Measurements from ENCODE around the gene PIAS1.
"Not testable (repeated sequence)": the region's sequence is repeated elsewhere in the genome, so short reads cannot be mapped to it uniquely, and the experiment has no call there.

Gene PIAS1

DNA sequence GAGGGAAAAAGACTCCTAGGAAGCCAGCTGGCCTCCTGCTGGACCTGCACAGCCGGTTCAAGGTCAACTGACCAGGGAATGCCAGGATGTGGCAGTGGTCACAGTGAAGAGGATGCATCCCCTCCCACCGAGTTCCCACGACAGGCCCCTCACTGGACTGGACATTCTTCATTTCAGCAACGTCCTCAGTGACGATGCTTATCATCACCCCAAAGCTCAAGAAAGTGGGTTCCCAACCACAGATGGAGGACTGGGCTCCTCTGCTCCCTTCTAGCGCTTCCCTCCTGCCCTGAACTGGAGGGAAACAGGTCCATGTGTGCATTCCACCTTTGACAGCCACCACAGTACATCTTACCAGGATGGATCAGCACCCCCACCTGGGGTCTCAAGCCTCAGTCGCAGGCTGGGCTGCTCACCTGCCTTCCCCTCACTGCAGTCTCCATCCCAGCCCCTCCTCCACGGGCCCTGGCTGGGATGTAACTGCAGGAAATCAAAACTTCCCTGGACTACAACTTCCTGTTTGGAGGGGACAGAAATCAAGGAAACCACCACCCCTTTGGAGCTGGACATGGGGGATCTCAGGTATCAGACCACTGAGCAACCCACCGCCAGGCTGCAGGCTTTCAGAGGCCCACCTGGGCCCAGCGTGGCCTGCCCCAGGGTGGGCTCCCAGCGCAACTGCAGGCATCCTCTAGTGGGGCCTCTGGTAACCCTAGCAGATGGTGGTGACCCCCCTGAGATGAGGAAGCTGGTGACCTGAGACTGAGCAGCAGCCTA lies 143.7 kb downstream of the PIAS1 start:
- no peaks in the 10 kb centered on the region for H3K9me3 ChIP-seq (ENCODE audit: control insufficient read depth, insufficient read depth, low read length)
- no peaks in the 10 kb centered on the region for H3K36me3 ChIP-seq (ENCODE audit: insufficient read depth, low read length)
- H3K4me1 ChIP-seq (ENCODE audit: insufficient read depth, low read length) = peaks cover 11% of the 10 kb centered on the region
- no peak overlapping the region for H3K9ac ChIP-seq (ENCODE audit: low read depth, low read length)

DNA sequence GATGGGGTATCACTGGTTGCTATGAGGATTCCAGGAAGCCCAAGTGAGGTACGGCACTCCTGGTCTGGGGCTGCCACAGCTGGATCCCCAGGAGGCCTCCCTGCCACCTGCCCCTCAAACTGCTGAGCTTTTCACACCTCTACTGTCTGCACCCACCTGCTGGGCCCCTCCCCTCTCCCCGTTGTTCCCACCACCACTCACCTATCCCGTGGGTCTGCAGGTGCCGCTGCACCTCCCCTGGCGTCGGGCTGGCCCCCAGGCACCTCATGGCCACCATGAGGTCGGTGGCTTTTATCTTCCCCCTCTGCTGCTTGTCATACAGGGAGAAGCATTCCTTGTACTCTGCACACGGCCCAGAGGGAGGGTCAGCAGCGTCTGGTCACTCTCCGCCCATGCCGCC lies 145.2 kb downstream of the PIAS1 start:
- H3K9me3 ChIP-seq (ENCODE audit: control insufficient read depth, insufficient read depth, low read length) = no peaks in the 10 kb centered on the region
- H3K36me3 ChIP-seq (ENCODE audit: insufficient read depth, low read length) = no peaks in the 10 kb centered on the region
- H3K9ac ChIP-seq (ENCODE audit: low read depth, low read length) = no peak overlapping the region
- H3K4me1 ChIP-seq (ENCODE audit: insufficient read depth, low read length) = peaks cover 11% of the 10 kb centered on the region

DNA sequence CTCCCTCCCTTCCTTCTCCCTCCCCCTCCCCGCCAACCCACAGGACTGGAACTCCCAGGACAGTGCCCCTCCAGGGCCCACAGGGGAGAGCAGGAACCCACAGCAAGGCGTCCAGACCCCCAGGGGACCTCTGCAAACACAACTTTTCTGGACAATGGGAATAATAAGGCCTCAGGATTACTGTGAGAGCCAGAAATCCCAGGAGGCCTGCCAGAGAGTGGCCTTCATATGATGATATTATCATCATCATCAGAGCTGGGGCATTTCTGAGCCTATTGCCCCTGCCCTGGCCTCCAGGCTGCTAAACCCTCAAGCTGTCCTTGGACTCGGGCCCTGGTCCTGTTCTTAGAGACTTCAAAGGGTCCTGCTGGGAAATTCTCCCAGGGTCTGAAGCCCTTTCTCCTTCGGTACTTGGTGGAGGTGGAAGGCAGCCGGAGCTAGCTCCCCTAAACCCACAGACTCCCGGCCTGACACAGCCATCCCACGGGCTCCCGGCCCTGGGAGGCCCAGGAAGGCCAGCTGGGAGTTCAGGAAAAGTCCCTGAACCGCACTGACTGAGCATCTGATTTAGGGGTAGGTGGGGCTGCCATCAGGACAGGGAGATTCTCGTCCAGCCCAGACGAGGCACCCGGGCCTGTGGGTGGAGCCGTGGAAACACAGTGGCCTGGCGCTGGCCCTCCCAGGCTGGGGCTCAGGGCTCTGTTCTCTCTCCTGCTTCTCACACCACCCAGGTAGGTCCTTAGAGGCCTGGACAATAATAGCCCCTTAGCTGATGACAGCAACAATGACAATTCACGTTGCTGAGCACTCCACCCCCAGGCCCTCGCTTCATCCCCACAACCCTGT lies 146.1 kb downstream of the PIAS1 start:
- Histone ChIP-seq H3K9ac (ENCODE audit: low read depth, low read length) (no peak overlapping the region), H3K4me1 (ENCODE audit: insufficient read depth, low read length) (peaks cover 15% of the 10 kb centered on the region), H3K36me3 (ENCODE audit: insufficient read depth, low read length) (no peaks in the 10 kb centered on the region), H3K9me3 (ENCODE audit: control insufficient read depth, insufficient read depth, low read length) (no peaks in the 10 kb centered on the region)

DNA sequence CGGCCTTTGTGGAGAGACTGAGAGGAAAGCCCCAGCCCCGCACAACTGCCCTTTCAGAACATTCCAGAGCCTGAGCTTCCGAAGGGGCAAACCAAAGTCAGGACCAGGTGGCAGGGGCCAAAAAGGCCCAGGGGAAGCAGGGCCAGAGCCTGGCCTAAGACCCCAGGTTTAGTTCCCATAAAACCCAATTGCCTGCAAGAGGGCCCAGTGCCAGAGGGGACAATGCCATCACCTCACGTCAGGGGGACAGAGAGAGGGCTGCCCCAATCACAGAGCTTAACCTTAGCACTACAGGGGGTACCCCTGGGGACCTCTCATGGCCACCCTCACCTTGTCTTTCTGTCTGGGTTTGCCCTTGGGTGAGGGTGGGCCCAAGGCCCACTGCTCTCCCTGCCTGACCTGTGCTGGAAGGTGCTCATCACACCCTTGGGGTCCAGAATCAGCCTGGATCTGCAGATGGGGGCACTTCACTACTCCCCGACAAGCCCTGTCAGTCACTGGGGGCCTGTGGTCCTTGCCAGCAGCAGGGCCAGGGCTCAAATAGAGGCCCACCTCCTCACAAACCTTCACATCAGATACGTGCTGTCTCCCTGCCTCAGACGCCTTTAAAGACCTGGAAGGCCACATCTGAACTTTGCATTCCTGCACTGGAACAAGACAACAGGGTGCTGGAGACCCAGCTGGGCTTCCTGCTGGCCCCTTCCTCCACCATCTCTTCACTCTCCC lies 147.2 kb downstream of the PIAS1 start:
- Histone ChIP-seq H3K9ac (ENCODE audit: low read depth, low read length) (no peak overlapping the region), H3K9me3 (ENCODE audit: control insufficient read depth, insufficient read depth, low read length) (no peaks in the 10 kb centered on the region), H3K4me1 (ENCODE audit: insufficient read depth, low read length) (peaks cover 25% of the 10 kb centered on the region), H3K36me3 (ENCODE audit: insufficient read depth, low read length) (no peaks in the 10 kb centered on the region)

DNA sequence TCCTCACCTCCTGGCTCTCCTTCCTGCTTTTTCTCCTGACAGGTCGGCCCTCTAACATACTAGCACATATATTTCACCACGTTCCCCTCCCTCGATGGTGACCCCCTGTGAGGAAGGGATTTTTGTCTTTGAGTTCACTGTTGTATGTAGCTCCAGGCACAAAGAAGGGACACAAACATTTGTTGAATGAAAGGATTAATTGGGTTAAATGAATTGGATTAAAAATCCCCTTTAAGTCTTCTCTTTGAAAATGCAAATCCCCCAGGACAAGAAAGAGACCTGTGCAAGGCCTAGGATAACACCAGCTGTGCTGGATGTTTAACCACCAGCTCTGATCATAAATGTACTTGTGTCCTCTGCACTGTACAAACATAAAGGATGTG lies 147.8 kb downstream of the PIAS1 start:
- no peaks in the 10 kb centered on the region for H3K9me3 ChIP-seq (ENCODE audit: control insufficient read depth, insufficient read depth, low read length)
- no peaks in the 10 kb centered on the region for H3K36me3 ChIP-seq (ENCODE audit: insufficient read depth, low read length)
- peaks cover 31% of the 10 kb centered on the region for H3K4me1 ChIP-seq (ENCODE audit: insufficient read depth, low read length)
- H3K9ac ChIP-seq (ENCODE audit: low read depth, low read length) = no peak overlapping the region

DNA sequence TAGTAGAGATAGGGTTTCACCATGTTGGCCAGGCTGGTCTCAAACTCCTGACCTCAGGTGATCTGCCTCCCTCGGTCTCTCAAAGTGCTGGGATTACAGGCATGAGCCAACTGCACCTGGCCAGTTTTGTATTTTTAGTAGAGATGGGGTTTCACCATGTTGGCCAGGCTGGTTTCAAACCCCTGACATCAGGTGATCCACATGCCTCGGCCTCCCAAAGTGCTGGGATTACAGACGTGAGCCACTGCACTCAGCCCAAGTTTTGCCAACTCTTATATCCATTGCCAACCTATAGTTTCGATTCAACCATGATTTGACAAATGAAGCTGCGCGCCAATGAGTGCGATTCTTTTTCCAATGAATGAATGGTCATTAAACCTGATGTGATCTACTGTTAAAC lies 148.9 kb downstream of the PIAS1 start:
- H3K9ac ChIP-seq (ENCODE audit: low read depth, low read length); H3K36me3 ChIP-seq (ENCODE audit: insufficient read depth, low read length); H3K9me3 ChIP-seq (ENCODE audit: control insufficient read depth, insufficient read depth, low read length): not testable (repeated sequence)
- peaks cover 33% of the 10 kb centered on the region for H3K4me1 ChIP-seq (ENCODE audit: insufficient read depth, low read length)

DNA sequence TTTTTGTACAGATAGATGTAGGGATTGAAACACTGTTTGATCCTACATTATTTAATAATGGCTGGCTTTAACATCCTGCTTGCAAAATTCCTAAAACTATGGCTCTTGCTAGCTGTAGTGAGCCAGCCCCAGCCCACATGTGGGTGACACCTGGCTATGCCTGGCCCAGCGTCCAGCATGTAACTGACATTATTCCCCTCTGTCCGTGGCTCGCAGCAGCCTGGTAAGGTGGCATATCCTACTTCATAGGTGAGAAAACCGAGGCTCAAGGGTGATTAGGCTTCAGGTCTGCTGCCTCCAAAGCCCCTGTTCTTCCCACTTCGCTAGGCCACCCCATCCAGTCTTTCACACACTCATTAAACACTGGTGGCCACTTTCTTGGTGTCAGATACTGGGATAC lies 149.4 kb downstream of the PIAS1 start:
- H3K9ac ChIP-seq (ENCODE audit: low read depth, low read length) = no peak overlapping the region
- H3K4me1 ChIP-seq (ENCODE audit: insufficient read depth, low read length) = peaks cover 33% of the 10 kb centered on the region
- H3K36me3 ChIP-seq (ENCODE audit: insufficient read depth, low read length) = no peaks in the 10 kb centered on the region
- no peaks in the 10 kb centered on the region for H3K9me3 ChIP-seq (ENCODE audit: control insufficient read depth, insufficient read depth, low read length)

DNA sequence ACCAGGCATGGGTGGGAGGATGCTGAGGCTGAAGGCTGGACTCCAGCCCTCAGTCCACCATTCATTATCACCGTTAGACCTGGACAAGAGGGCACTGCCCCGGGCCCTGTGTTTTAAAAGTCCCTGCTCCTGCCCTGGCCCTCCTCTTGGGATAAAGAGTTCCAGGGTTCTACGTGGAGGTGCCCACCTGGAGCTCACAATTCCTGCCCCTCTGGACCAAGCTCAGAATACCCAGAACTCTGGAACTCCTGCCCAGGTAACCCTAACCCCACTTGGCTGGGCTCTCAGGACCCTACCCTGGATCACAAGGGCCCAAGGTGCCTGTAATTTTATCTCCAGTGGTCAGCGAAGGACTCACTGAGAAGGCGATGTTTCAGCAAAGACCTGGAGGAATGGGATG lies 149.8 kb downstream of the PIAS1 start:
- Histone ChIP-seq H3K36me3 (ENCODE audit: insufficient read depth, low read length) (no peaks in the 10 kb centered on the region), H3K9me3 (ENCODE audit: control insufficient read depth, insufficient read depth, low read length) (no peaks in the 10 kb centered on the region), H3K9ac (ENCODE audit: low read depth, low read length) (no peak overlapping the region), H3K4me1 (ENCODE audit: insufficient read depth, low read length) (peaks cover 33% of the 10 kb centered on the region)

DNA sequence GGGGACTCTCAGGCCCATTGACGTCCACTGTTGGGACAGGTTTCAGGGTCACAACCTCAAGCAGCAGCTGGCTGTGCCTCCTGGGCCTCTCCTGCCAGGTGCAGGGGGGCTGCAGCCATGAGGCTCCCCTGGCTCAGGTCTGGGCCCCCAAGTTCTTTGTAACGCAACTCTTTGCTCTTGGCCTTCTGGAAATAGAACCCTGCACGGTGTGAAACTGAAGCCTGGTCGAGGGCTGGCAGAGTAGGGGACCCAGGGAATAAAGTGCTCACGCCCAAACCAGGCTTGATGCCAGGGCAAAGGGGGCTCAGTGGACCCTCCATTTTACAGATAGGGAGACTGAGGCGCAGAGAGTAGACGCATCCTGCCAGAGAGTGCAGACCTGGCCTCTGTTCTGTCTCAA lies 150.2 kb downstream of the PIAS1 start:
- H3K36me3 ChIP-seq (ENCODE audit: insufficient read depth, low read length) = no peaks in the 10 kb centered on the region

DNA sequence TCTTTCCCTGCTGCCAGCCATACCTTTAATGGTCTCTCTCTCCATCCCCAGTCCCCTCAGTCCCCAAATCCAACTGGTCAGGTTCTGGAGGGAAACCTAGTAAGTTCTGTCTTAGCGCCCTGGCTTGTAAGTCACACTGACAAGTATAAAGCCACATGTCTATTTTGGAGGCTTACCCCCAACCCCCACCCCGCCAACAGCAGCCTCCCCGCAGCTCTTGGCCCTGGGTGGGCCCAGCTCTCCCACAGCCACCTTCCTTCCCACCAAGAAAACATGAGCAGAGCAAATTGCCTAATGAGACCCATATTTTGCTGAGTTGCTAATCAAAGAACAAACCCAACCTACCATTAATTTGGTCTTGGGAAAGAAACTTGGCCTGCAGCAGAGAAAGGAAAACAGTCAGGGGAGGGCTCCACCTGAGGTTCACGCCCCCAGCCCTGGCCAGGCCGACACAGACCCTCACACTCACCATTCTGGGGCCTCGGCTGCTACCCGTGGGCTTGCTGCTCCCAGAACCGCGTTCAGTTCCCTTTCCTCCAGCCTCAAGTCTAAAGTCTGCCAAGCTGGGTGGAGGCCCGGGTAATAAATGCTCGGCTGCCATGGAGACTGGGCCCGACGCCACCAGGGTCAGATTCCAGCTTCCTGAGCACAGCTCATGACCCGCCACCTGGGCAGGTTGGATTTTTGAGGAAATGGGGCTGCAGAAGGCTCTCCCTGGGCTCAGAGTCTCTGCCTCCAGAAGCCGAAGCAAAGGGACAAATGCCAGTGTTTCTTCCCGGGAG lies 150.9 kb downstream of the PIAS1 start, which contains the start of gene CALML4:
Gene CALML4, minus strand, starts transcription at position 557 of the 782 bp plus-strand sequence. Its CDS starts 85 bp downstream, at position 472.
- Histone ChIP-seq H3K9me3 (ENCODE audit: control insufficient read depth, insufficient read depth, low read length) (no peaks in the 10 kb centered on the region), H3K9ac (ENCODE audit: low read depth, low read length) (no peak within 1 kb of the TSS), H3K36me3 (ENCODE audit: insufficient read depth, low read length) (no peaks in the 10 kb centered on the region), H3K4me1 (ENCODE audit: insufficient read depth, low read length) (peaks cover 33% of the 10 kb centered on the region)

More for the DNA sequence above, 150.2 kb downstream of the PIAS1 start:
- peaks cover 33% of the 10 kb centered on the region for H3K4me1 ChIP-seq (ENCODE audit: insufficient read depth, low read length)
- no peaks in the 10 kb centered on the region for H3K9me3 ChIP-seq (ENCODE audit: control insufficient read depth, insufficient read depth, low read length)
- H3K9ac ChIP-seq (ENCODE audit: low read depth, low read length) = no peak overlapping the region

DNA sequence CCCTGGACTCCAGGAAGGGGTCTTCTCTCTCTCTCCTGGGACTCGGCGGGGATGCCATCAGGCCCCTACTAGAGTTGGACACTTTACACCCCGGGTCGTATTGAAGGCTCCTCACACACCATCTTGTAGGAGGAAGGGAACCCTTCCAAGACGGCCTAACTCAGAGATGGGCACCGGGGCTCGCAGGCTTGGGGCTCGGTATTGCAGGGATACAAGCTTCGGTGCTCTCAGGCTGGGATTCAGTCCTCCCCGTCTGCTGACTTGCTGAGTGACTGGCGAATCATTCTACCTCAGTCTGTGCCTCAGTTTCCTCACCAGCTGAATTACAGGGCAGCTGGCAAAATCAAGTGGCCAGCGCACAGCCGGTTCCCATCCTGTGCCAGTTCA lies 151.4 kb downstream of the PIAS1 start:
- no peaks in the 10 kb centered on the region for H3K9me3 ChIP-seq (ENCODE audit: control insufficient read depth, insufficient read depth, low read length)
- no peaks in the 10 kb centered on the region for H3K36me3 ChIP-seq (ENCODE audit: insufficient read depth, low read length)
- H3K4me1 ChIP-seq (ENCODE audit: insufficient read depth, low read length) = peaks cover 33% of the 10 kb centered on the region
- no peak overlapping the region for H3K9ac ChIP-seq (ENCODE audit: low read depth, low read length)

DNA sequence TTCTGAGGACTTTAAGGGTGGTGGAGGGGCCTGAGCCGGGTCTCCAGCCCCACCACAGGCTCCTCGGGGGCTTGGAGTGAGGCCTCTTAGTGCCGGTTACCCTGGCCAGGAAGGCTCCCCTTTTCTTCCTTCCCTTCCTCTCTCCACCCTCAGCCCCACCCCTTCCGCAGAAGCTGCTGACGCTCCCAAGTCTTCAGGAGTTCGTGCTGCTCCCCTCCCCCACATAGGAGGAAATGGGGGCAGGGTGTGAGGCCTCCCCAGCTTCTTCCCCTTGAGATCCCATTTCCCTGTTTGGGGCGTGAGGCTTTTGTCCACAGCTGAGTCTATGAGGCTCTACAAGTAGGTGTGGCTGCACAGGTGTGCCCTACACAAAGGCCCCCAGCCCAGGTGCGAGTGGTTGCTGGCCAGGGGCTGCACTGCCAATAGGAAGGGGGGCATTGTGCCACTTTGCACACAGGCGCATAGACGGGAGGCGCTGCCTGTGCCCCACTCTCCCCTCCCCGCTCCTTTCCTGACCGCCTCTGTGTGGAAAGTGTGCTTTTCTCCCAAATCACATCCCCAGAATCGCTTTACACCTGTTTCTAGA lies 151.9 kb downstream of the PIAS1 start:
- H3K4me1 ChIP-seq (ENCODE audit: insufficient read depth, low read length) = peaks cover 33% of the 10 kb centered on the region
- H3K9ac ChIP-seq (ENCODE audit: low read depth, low read length) = no peak overlapping the region
- H3K9me3 ChIP-seq (ENCODE audit: control insufficient read depth, insufficient read depth, low read length) = no peaks in the 10 kb centered on the region
- no peaks in the 10 kb centered on the region for H3K36me3 ChIP-seq (ENCODE audit: insufficient read depth, low read length)

DNA sequence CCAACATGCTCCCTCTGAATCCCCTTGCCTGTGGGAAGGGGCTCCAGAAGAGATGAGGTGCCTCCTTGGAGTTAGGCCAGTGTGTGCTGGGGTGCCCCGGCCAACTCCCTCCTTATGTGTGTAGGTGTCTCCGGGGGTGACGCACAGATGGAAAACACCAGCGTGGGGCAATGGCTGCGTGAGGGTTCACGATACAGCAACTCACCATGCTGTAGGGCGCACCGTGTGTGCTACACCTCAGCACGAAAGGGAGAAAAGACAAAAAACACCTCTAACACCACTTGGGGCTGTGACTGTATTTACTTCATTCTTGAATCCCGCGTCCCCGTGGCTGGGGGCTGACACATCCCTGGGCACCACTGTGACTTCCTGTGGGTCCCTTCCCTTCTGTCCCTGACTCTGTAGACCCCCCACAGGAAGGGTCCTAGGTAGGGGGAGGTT lies 152.6 kb downstream of the PIAS1 start:
- H3K9ac ChIP-seq (ENCODE audit: low read depth, low read length) = no peak overlapping the region
- H3K36me3 ChIP-seq (ENCODE audit: insufficient read depth, low read length) = no peaks in the 10 kb centered on the region
- H3K4me1 ChIP-seq (ENCODE audit: insufficient read depth, low read length) = peaks cover 26% of the 10 kb centered on the region
- H3K9me3 ChIP-seq (ENCODE audit: control insufficient read depth, insufficient read depth, low read length) = no peaks in the 10 kb centered on the region
